HG02884 (cell line): ENCODE measurements around the gene FHOD3.
"Not testable (repeated sequence)": the region's sequence is repeated elsewhere in the genome, so short reads cannot be mapped to it uniquely, and the experiment has no call there.

Experiments
- ATAC-seq: cut with Tn5 transposase; IDR thresholded peaks from one replicate; pipeline ENCODE4 v1.9.1; 2021; ENCODE audit warnings: mild to moderate bottlenecking, moderate library complexity; ENCODE audit not compliant: unreplicated experiment

Gene FHOD3

DNA sequence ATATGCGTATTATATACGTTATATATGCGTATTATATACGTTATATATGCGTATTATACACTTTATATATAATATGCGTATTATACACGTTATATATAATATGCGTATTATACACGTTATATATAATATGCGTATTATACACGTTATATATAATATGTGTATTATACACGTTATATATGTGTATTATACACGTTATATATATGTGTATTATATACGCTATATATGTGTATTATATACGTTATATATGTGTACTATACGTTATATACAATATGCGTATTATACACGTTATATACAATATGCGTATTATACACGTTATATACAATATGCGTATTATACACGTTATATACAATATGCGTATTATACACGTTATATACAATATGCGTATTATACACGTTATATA lies 465.5 kb downstream of the FHOD3 start:
- ATAC-seq, result not testable (repeated sequence)

DNA sequence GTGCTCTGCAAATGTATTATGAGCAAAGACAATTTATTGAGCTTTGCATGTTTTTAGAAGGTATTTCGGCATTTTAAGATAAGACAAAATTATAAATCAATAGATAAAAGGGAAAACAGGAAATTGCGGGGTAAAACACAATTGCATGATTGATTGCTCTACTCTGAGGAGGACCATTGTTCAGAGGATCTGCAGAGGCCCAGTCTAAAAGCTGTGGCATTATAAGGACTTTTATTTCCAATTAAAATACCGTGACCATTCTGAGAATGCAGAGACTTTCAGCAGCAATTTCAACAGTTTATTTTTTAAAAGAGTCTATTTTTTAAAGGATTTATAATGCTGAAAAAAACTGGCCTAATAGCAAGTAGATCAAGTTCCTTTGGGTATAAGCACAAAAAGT lies 469.3 kb downstream of the FHOD3 start:
- no peak for ATAC-seq

GRCh38 chr18:36769172-36769571 lies 471.7 kb downstream of the FHOD3 start:
- no peak for ATAC-seq

DNA sequence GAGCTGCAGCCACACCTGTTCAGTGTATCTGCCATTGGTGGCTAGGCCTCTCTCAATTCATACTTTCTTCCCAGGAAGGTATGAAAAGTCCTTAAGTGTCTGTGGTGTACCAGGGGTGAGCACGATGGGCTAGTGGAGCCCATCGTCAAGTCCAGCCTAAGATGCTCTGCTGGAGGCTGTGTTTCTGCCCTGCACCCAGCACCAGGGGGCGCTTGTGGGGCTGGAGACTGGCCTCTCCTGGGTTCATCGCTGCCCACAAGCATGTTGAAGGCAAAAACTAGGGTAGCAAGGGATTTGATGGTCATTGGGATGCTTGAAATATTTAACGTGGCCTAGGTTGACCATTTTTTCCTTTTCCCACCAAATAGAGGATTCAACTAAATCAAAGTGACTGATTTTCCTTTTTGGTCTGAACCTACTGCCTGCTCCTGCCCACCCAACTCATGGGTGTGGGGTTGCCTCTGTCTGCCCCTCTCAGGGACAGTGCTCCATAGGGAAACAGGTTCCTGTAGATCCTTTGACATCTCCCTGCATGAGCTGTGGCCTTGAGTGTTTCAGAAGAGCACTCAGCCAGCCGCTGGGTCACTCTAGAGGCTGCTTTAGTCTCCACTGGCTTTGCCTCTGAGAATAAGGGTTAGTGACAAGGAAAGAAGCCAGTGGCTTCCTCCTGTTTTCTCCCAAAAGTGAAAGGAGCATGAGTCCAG lies 472.2 kb downstream of the FHOD3 start:
- no peak for ATAC-seq

- no peak for ATAC-seq
Observed at GRCh38 chr18:36770315-36770946, 472.9 kb downstream of the FHOD3 start.

DNA sequence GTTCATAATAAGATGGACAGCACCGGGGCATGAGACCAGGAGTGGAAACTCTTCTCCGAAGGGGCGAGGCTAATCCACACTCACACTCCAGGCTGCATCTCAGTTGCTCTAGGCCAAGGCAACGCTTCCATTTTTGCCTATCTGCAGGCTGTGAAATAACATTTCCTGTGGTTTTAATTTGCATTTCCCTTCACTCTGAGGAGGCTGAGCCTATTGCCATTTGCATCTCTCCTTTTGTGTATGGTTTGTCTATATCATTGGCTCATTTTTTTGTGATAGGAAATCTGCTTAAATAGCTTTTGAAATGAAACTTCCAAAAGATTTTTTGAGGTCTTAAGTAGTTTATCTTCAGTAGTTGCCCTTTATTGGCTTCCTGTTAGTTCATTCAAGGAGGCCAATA lies 473.7 kb downstream of the FHOD3 start:
- no peak for ATAC-seq

- no peak for ATAC-seq
Observed at GRCh38 chr18:36772241-36772723, 474.8 kb downstream of the FHOD3 start.

GRCh38 chr18:36775396-36775795 lies 477.9 kb downstream of the FHOD3 start:
- ATAC-seq, result no peak

GRCh38 chr18:36776650-36777049 lies 479.1 kb downstream of the FHOD3 start:
- no peak for ATAC-seq

- no peak for ATAC-seq
Observed at GRCh38 chr18:36777566-36777965, 480.1 kb downstream of the FHOD3 start.

GRCh38 chr18:36780748-36781147 lies 483.2 kb downstream of the FHOD3 start:
- no peak for ATAC-seq

- no peak for ATAC-seq
Observed at GRCh38 chr18:36782710-36783109, 485.2 kb downstream of the FHOD3 start.

DNA sequence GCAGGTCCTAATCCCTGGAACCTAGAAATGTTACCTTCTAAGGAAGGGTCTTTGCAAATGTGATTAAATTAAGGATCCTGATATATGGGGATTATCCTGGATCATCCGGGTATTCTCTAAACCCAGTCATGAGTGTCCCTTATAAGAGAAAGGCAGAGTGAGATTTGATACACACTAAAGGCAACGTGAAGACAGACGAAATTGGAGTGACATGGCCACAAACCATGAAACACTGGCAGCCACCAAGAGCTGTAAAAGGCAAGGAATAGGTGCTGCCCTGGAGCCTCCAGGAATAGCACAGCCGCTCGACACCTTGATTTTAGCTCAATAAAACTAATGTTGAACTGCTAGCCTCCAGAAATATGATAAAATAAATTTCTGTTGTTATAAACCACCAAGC lies 486.3 kb downstream of the FHOD3 start:
- ATAC-seq, result no peak

- ATAC-seq, result no peak
Observed at GRCh38 chr18:36786686-36787085, 489.2 kb downstream of the FHOD3 start.

DNA sequence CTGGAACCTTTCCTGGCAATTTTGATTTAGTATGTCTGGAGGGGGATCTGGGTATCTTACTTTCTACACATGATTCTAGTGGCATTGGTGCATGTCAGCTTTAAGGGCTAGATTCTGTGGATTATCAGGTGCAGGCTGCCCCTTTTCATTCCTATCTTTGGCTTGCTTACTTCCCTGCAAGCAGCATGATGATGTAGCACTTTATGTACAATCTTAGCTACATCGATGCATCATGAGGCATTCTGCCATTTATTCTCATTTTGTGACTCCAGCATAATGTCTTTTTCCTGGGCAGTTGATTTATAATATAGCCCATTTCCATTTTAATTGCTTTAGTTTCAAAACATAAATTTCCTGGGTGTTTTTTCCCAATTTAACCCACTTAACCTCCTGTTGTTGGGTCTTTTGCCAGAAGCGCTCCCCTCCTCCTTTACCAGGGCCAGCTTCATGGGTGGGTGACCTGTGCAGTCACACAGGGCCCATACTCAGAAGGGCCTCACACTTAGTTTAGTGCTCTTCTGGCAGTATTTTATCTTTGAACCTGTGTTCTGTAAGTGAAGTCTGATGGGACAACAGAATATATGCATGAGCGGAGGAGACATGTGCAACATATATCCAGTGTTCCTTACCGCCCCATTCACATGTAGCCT lies 495.2 kb downstream of the FHOD3 start:
- no peak for ATAC-seq

DNA sequence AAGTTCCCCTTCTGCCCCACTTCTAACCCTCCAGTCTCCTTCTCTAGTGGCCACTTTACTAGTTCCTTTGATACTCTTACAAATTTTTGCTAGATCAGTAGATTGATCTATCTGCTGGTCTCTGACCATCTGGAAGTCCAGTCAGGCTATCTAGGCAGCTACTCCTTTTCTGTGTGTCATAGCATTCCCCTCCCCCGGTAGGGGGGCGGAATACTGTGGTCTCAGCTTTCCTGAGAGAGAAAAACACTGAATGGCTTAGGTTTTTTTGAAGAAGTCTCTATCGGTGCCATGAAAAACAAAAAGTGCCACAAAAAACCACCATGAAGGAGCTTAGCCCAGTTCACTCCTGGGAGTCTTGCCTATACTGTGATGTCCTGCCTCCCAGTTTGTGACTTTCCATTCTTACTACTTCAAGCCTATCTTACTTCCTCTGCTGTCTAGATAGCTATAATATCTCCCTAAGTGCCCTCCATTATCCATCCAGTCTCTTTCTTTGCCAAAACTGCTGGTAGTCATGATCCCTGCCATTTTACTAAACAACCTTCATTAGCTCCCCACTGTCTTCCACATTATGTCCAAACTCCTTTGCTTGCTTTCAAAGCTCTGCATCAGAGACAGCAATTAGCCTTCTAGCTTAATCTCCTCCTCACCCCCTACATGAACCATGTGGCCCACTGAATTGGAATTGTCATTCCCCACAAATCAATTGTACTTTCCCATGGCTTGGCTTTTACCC lies 501.4 kb downstream of the FHOD3 start:
- ATAC-seq, result no peak

- no peak for ATAC-seq
Observed at GRCh38 chr18:36805105-36805504, 507.6 kb downstream of the FHOD3 start.

GRCh38 chr18:36808681-36809080 lies 511.2 kb downstream of the FHOD3 start:
- ATAC-seq, result no peak

DNA sequence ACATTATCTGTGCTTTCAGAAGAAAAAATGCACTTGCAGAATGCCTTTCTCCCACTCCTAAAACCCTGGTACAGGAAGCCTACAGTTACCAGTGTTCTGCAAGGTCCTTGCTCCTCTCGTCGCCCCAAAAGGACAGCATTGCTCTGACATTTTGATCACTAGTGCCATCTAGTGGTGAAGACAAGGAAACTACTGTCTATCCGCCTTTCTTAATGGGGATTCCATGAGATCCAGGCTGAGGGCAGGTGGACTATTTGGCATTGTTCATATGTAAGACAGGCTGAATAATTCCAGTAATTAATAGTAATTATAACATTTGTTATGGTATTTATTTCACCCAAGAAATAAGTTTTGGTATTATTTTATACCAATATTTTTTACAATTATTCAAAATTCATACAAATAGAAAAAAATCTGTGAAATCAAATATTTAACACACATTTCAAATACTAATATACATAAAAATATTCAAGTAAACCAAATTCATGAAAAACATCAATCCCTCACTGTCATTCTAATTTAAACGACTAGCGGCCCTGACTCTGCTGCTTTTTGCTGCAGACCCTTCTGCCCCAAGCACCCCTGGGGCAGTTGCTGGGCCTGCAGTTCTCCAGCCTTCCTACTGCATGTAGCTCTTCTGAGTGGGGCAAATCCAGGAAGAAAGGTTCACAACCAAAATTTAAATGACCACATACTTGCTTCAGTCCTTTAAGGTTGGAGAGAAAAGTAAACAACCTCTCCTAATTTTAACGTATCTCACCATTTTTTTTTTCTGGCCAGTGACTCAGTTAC lies 512.3 kb downstream of the FHOD3 start:
- ATAC-seq, result peak; percentile 99

DNA sequence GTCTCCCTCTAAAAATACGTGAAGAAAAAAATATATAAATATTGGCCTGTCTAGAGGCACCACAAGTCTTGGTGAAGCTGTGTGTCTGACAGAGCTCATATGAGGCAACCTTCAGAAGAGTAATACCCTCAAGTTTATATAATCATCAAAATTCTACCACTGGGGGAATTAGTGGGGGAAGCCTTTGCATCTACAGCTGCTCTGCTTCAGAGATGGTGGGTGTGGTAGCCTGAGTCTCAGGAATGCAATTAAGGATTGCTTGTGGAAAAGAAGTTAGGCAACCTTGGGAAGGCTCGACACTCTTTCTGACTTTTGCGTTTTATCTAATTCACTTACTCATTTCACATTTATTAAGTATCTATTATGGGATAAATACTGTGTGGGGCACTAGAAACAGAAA lies 513.9 kb downstream of the FHOD3 start:
- no peak for ATAC-seq

- no peak for ATAC-seq
Observed at GRCh38 chr18:36811955-36812354, 514.4 kb downstream of the FHOD3 start.
